Measurements from ENCODE around the gene HIPK2.
A peak's percentile ranks its signal among the peaks of the same experiment; 100 is the strongest.

HIPK2 gene

DNA sequence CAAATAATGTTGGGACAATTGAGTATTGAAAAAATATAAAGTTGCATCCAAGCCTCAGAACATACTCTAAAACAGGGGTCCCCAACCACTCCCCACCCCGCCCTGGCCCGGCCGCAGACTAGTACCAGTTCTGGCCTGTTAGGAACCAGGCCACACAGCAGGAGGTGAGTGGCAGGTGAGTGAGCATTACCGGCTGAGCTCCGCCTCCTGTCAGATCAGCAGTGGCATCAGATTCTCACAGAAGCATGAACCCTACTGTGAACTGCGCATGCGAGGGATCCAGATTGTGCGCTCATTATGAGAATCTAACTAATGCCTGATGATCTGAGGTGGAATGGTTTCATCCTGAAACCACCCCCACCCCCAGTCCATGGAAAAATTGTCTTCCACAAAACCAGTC, 19.4 kb downstream of the HIPK2 start:
- Histone ChIP-seq H3K9ac (no peak overlapping the region), H3K4me1 (peaks cover 28% of the 10 kb centered on the region), H3K27me3 (no peaks in the 10 kb centered on the region), H3K9me3 (no peaks in the 10 kb centered on the region), H3K36me3 (peaks cover 40% of the 10 kb centered on the region), H3K27ac (no peak overlapping the region), H3K4me2 (no peak overlapping the region), H4K20me1 (peaks cover 75% of the 10 kb centered on the region), H3K4me3 (no peak overlapping the region)
- no peak for TF ChIP-seq Cebpa-rat (IDR thresholded peaks at IDR 0.05)

DNA sequence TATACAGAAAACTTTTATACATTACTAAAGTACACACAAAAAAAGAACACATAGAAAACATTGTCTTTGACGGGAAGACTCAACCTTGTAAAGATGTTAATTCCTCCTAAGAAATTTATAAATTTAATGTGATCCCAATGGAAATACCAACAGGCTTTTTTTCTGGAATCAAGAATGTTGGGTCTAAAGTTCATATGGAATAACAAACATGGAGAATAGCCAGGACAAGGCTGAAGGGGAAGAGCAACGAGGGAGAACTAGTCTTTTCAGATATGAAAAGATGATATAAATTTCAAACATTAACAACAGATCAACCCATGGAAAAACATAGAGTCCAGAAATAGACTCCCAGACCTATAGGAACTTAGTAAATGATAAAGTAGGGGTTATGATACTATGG, 19.8 kb downstream of the HIPK2 start:
- no peak overlapping the region for H3K4me2 ChIP-seq
- peaks cover 29% of the 10 kb centered on the region for H3K4me1 ChIP-seq
- no peaks in the 10 kb centered on the region for H3K27me3 ChIP-seq
- H3K36me3 ChIP-seq = peaks cover 42% of the 10 kb centered on the region
- H4K20me1 ChIP-seq = peaks cover 78% of the 10 kb centered on the region
- H3K27ac ChIP-seq = no peak overlapping the region
- H3K9me3 ChIP-seq = no peaks in the 10 kb centered on the region
- H3K9ac ChIP-seq = no peak overlapping the region
- no peak for TF ChIP-seq Cebpa-rat (IDR thresholded peaks at IDR 0.05)
- H3K4me3 ChIP-seq = no peak overlapping the region

DNA sequence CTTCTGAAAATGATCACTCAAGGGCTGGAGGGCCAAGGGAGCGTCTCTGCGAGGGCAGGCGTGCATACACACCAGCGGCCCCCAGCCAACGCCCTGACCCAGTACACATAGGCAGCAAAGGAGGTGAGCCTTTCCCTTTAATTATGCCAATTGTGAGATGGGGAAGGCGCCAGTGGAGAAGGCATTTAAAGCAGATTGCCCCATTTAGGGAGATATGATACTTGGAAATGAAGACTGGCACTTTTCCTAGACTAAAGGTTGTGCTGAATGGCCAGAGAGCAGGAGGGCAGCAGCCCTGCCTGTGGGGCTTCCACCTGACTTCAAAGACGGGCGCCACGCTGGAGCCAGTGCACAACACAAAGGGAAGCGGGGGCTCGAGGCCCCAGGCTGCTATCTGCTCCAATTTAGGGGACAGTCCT, 24.1 kb downstream of the HIPK2 start:
- Histone ChIP-seq H4K20me1 (peaks cover 91% of the 10 kb centered on the region), H3K9me3 (no peaks in the 10 kb centered on the region), H3K4me3 (no peak overlapping the region), H3K9ac (no peak overlapping the region), H3K27me3 (no peaks in the 10 kb centered on the region), H3K27ac (no peak overlapping the region), H3K4me1 (peaks cover 47% of the 10 kb centered on the region), H3K36me3 (peaks cover 35% of the 10 kb centered on the region), H3K4me2 (no peak overlapping the region)
- no peak for TF ChIP-seq Cebpa-rat (IDR thresholded peaks at IDR 0.05)

DNA sequence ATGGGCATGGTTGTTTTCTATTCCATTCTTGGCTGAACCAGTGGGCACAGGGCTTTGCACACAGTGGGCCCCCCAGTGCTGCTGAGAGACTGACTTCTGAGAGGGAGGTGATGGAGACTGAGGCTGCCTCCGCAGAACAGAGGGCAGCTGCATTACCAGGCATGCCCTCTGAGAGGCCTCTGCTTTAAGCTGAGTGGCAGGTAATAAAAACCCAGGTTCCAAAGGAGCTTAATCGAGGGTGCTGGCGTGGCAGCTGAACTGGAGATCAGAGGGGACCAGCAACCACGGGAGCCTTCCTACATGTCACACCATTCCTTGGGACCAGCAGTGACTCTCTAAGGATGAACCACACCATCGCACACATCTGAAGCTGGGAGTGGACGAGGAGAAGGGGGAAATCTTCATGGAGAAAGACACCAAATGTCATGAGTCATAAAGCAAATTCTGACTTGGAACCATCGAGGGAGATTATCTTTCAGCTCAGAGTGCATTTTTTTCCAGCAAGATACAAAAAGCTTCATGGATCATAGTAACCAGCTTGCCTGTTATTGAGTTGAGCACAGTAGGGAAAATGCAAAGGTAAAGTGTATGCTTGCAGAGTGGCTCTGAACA, 24.6 kb downstream of the HIPK2 start:
- H3K9me3 ChIP-seq = no peaks in the 10 kb centered on the region
- TF ChIP-seq Cebpa-rat (IDR thresholded peaks at IDR 0.05) = no peak
- peaks cover 49% of the 10 kb centered on the region for H3K4me1 ChIP-seq
- H3K4me3 ChIP-seq = no peak overlapping the region
- no peaks in the 10 kb centered on the region for H3K27me3 ChIP-seq
- peaks cover 31% of the 10 kb centered on the region for H3K36me3 ChIP-seq
- no peak overlapping the region for H3K27ac ChIP-seq
- H3K9ac ChIP-seq = no peak overlapping the region
- H3K4me2 ChIP-seq = no peak overlapping the region
- H4K20me1 ChIP-seq = peaks cover 91% of the 10 kb centered on the region

DNA sequence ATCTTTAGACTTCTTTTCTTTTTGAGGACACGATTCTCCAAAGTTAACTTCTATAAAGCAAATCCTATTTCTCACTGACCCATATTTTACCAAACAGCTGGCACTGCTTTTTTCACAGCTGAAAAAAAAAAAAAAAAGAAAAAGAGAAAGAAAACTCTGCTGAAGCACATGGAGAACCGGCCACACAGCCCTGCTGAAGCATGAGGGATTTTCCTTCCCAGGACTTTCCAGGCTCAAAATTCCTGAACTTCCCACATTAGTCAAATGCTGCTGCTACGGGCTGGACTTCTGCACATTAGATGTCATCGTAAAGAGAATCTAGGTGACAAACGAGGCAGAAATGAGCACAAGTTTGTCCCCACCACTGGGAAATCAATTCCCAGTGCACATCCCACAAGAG, 25.2 kb downstream of the HIPK2 start:
- H3K9me3 ChIP-seq = no peaks in the 10 kb centered on the region
- H3K4me3 ChIP-seq = no peak overlapping the region
- peaks cover 53% of the 10 kb centered on the region for H3K4me1 ChIP-seq
- no peaks in the 10 kb centered on the region for H3K27me3 ChIP-seq
- no peak for TF ChIP-seq Cebpa-rat (IDR thresholded peaks at IDR 0.05)
- H3K4me2 ChIP-seq = no peak overlapping the region
- H3K36me3 ChIP-seq = peaks cover 31% of the 10 kb centered on the region
- H3K27ac ChIP-seq = no peak overlapping the region
- H4K20me1 ChIP-seq = peaks cover 91% of the 10 kb centered on the region
- no peak overlapping the region for H3K9ac ChIP-seq

DNA sequence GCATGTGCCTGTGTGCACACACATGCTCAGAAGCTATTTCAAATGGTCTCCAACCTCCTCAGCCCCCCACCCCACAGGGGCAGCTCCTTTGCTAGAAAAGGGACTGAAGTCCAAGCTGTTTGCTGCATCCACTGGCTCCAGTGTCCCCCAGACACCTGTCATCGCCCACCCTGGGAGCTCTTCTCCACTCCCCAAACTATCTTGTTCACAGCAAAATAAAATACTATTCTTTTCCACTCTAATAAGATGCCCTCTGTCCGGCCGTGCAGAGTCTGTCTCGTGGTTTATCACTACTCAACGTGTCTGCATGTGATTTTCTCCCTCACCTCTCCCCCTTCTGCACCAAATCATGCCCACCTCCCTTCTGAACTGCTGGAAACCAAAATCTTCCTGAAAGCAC, 25.6 kb downstream of the HIPK2 start:
- Histone ChIP-seq H3K4me3 (no peak overlapping the region), H3K27ac (no peak overlapping the region), H3K36me3 (peaks cover 31% of the 10 kb centered on the region), H3K4me2 (no peak overlapping the region), H4K20me1 (peaks cover 91% of the 10 kb centered on the region), H3K4me1 (peaks cover 58% of the 10 kb centered on the region), H3K9me3 (no peaks in the 10 kb centered on the region), H3K27me3 (no peaks in the 10 kb centered on the region), H3K9ac (no peak overlapping the region)
- TF ChIP-seq Cebpa-rat (IDR thresholded peaks at IDR 0.05) = no peak

DNA sequence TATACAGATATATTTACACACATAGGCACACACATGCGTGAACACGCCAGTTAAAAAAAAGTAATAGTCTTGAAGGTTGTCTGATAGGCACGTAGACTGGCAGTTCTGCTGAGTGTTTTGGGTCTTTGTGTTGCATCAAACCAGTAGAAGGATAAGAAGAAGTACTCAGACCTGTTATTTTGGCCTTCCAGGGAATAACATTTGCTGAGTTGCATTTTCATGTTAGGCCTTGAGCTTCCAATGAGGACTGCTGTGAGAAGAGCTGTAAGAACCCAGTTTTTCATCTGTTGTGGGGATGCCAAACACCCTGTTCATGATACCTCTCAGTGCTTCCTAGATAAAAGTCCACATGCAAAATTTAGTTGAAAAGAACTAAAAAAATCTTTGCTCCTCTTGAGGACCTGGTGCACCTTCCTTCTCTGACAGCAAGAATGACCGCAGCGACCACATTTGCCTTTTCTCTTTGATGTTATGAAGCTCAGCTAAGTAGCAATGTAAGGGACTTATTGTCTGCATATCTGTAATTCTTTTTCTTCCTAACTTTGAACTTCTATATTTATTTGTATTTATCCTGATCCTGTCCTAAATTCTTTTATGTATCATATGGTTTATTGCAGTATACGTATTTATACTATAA, 27.2 kb downstream of the HIPK2 start:
- TF ChIP-seq Cebpa-rat (IDR thresholded peaks at IDR 0.05) = no peak
- Histone ChIP-seq H3K9me3 (no peaks in the 10 kb centered on the region), H3K27ac (no peak overlapping the region), H3K27me3 (no peaks in the 10 kb centered on the region), H3K4me2 (no peak overlapping the region), H3K36me3 (peaks cover 31% of the 10 kb centered on the region), H3K4me3 (no peak overlapping the region), H4K20me1 (peaks cover 97% of the 10 kb centered on the region), H3K9ac (no peak overlapping the region), H3K4me1 (peaks cover 73% of the 10 kb centered on the region)

DNA sequence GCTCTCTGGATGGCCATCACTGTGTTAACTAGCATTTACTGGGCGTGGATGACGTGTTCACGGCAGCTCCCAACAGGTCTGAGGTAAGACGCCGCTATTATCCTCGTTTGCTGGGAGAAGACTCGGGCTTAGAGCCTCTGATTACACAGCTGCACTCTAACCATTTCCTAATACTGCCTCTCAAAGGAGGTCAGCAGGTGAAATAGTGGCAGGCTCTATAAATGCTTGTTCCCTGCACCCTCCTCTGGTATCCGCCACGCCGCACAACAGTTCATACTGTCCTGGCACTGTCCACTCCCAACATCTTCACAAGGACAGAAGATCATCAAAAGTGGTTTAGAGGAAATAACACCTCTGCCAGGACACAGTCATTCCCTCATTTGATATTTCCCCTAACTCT, 28.3 kb downstream of the HIPK2 start:
- no peaks in the 10 kb centered on the region for H3K27me3 ChIP-seq

DNA sequence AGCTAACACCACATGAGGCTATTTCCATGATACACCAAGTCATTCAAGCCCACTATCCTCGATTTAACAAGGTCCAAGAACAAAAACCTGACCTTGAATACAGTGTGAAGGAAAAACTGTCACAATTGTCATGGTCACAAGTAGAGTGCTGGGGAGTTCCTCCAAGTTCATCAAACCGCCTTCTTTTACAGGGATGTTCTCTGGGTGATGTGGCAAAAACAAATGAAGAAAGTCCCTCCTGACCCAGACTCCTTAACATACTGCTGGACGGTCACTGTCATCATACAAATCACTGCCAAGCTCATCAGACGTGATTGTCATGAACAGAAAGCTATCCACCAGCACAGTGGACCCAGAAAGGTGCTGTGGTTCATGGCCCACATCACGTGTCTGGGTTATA, 28.9 kb downstream of the HIPK2 start:
- no peaks in the 10 kb centered on the region for H3K27me3 ChIP-seq
- peaks cover 97% of the 10 kb centered on the region for H4K20me1 ChIP-seq
- peaks cover 21% of the 10 kb centered on the region for H3K36me3 ChIP-seq
- H3K9me3 ChIP-seq = no peaks in the 10 kb centered on the region
- H3K27ac ChIP-seq = no peak overlapping the region
- H3K4me3 ChIP-seq = no peak overlapping the region
- peaks cover 72% of the 10 kb centered on the region for H3K4me1 ChIP-seq
- H3K9ac ChIP-seq = no peak overlapping the region
- TF ChIP-seq Cebpa-rat (IDR thresholded peaks at IDR 0.05) = no peak
- peak overlapping the region; percentile 54; the same call in 1 of the 2 replicates for H3K4me2 ChIP-seq

More for the DNA sequence above, 28.3 kb downstream of the HIPK2 start:
- Histone ChIP-seq H3K4me3 (no peak overlapping the region), H3K36me3 (peaks cover 21% of the 10 kb centered on the region), H3K4me1 (peaks cover 72% of the 10 kb centered on the region), H3K27ac (no peak overlapping the region), H3K9me3 (no peaks in the 10 kb centered on the region), H3K9ac (no peak overlapping the region), H4K20me1 (peaks cover 97% of the 10 kb centered on the region), H3K4me2 (no peak overlapping the region)
- TF ChIP-seq Cebpa-rat (IDR thresholded peaks at IDR 0.05) = no peak

DNA sequence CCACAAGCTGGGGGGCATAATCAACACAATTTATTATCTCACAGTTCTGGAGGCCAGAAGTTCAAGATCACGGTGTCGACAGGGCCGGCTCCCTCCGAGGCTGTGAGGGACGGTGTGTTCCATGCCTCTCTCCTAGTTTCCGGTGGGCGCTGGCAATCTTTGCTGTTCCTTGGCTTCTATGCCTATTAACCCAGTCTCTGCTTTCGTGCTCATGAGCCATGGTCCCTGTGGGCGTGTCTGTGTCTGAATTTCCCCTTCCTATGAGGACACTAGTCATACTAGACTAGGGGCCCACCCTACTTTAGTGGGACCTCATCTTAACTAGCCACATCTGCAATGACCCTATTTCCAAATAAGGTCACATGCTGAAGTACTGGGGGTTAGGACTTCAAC, 29.4 kb downstream of the HIPK2 start:
- Histone ChIP-seq H3K9me3 (no peaks in the 10 kb centered on the region), H3K36me3 (peaks cover 15% of the 10 kb centered on the region), H3K9ac (no peak overlapping the region), H3K27me3 (no peaks in the 10 kb centered on the region), H3K4me1 (peaks cover 66% of the 10 kb centered on the region), H4K20me1 (peaks cover 97% of the 10 kb centered on the region), H3K4me3 (no peak overlapping the region), H3K27ac (no peak overlapping the region), H3K4me2 (peak overlapping the region; percentile 54; the same call in 1 of the 2 replicates)
- no peak for TF ChIP-seq Cebpa-rat (IDR thresholded peaks at IDR 0.05)

Data from BLaER1 (cell line).